HEK293 (cell line): Measurements from ENCODE around the gene GPR162.

Experiments used
- CTCF ChIA-PET: fragments of 350-600 bp; formaldehyde crosslinking; extraction: SDS; loops from one replicate; lab custom pipeline; 2021; ENCODE audit warnings: antibody characterized with exemption; lab: Yijun Ruan, JAX
- POLR2A ChIA-PET: fragments of 300-600 bp; formaldehyde crosslinking; extraction: SDS; loops from one replicate; lab custom pipeline; 2020; ENCODE audit warnings: antibody characterized with exemption, inconsistent platforms; lab: Yijun Ruan, JAX
- H3K27ac ChIP-seq: fragments of 200-500 bp; sonication (Bioruptor generic); 2 replicates; pipeline ENCODE4 v1.5.1; 2014; ENCODE audit warnings: low read depth, low read length, control low read depth, inconsistent platforms; ENCODE audit errors: extremely low read depth
- H3K36me3 ChIP-seq, 2 experiments: fragments of 200-500 bp in 1 of 2; sonication (Bioruptor generic) in 1 of 2; 1 replicate in 1 of 2; 2 replicates in 1 of 2; pipeline ENCODE4 v1.5.1; 2014 to 2017; ENCODE audit warnings: inconsistent platforms in 2 of 2, low read length in 2 of 2; ENCODE audit not compliant: control insufficient read depth in 2 of 2, insufficient read depth in 1 of 2
- H3K4me1 ChIP-seq: fragments of 200-500 bp; sonication (Bioruptor generic); 2 replicates; pipeline ENCODE4 v1.5.1; 2014; ENCODE audit warnings: mild to moderate bottlenecking, low read length, inconsistent platforms; ENCODE audit not compliant: control insufficient read depth, insufficient read depth
- H3K4me3 ChIP-seq: 2 replicates; pipeline ENCODE4 v1.5.1; 2011; ENCODE audit warnings: low read depth, mild to moderate bottlenecking, control low read depth, low read length, moderate library complexity
- H3K9me3 ChIP-seq: fragments of 200-500 bp; sonication (Bioruptor generic); 2 replicates; pipeline ENCODE4 v1.5.1; 2014; ENCODE audit warnings: low read depth, low read length, inconsistent platforms; ENCODE audit not compliant: control insufficient read depth, insufficient read depth
- EGR2 ChIP-seq: fragments of 450-650 bp; formaldehyde crosslinking; IDR thresholded peaks from 2 replicates; pipeline ENCODE4 v1.5.1; 2016; ENCODE audit warnings: low read depth, missing biosample characterization, missing genetic modification characterization
- HOXA7 ChIP-seq: sonication (generic); formaldehyde crosslinking; IDR thresholded peaks from 2 replicates; pipeline ENCODE4 v1.8.1; 2022; ENCODE audit warnings: missing genetic modification reagents, borderline replicate concordance
- ZBTB7A ChIP-seq: fragments of 450-650 bp; formaldehyde crosslinking; IDR thresholded peaks from 2 replicates; pipeline ENCODE4 v1.5.1; 2016; ENCODE audit warnings: low read depth, missing biosample characterization, missing genetic modification characterization
- ZFHX2 ChIP-seq: fragments of 450-650 bp; formaldehyde crosslinking; conservative IDR thresholded peaks from 2 replicates; pipeline ENCODE4 v1.5.1; 2016; ENCODE audit warnings: missing biosample characterization, missing genetic modification characterization
- ZNF174 ChIP-seq: fragments of 450-650 bp; formaldehyde crosslinking; IDR thresholded peaks from 2 replicates; pipeline ENCODE4 v1.5.0; 2017; ENCODE audit warnings: missing biosample characterization, mild to moderate bottlenecking, missing genetic modification characterization
- ZNF23 ChIP-seq: fragments of 450-650 bp; formaldehyde crosslinking; IDR thresholded peaks from 2 replicates; pipeline ENCODE4 v1.5.1; 2016; ENCODE audit warnings: missing biosample characterization, missing genetic modification characterization, borderline replicate concordance
- ZNF391 ChIP-seq: fragments of 450-650 bp; formaldehyde crosslinking; IDR thresholded peaks from 2 replicates; pipeline ENCODE4 v1.5.1; 2016; ENCODE audit warnings: low read depth, missing biosample characterization, missing genetic modification characterization, borderline replicate concordance
- ZNF600 ChIP-seq: fragments of 450-650 bp; formaldehyde crosslinking; IDR thresholded peaks from 2 replicates; pipeline ENCODE4 v1.5.1; 2016; ENCODE audit warnings: missing biosample characterization, missing genetic modification characterization
- ZNF610 ChIP-seq: fragments of 450-650 bp; formaldehyde crosslinking; IDR thresholded peaks from 2 replicates; pipeline ENCODE4 v1.5.1; 2016; ENCODE audit warnings: missing biosample characterization, missing genetic modification characterization, borderline replicate concordance
- ZNF701 ChIP-seq: fragments of 450-650 bp; formaldehyde crosslinking; IDR thresholded peaks from 2 replicates; pipeline ENCODE4 v1.5.1; 2016; ENCODE audit warnings: missing biosample characterization, missing genetic modification characterization
- ZNF707 ChIP-seq: fragments of 450-650 bp; formaldehyde crosslinking; IDR thresholded peaks from 2 replicates; pipeline ENCODE4 v1.5.1; 2016; ENCODE audit warnings: missing biosample characterization, missing genetic modification characterization
- ZNF747 ChIP-seq: fragments of 450-650 bp; formaldehyde crosslinking; IDR thresholded peaks from 2 replicates; pipeline ENCODE4 v1.5.1; 2016; ENCODE audit warnings: missing biosample characterization, missing genetic modification characterization
- ZNF76 ChIP-seq: fragments of 450-650 bp; formaldehyde crosslinking; IDR thresholded peaks from 2 replicates; pipeline ENCODE4; 2016; ENCODE audit warnings: low read depth, missing biosample characterization, missing genetic modification characterization, borderline replicate concordance
- ZSCAN30 ChIP-seq: fragments of 450-650 bp; IDR thresholded peaks from 2 replicates; pipeline ENCODE4 v1.5.1; 2018; ENCODE audit warnings: missing biosample characterization, mild to moderate bottlenecking, missing genetic modification characterization, moderate library complexity
- TF ChIP-seq, protein P1 (sequence below): fragments of 450-650 bp; formaldehyde crosslinking; IDR thresholded peaks from 2 replicates; pipeline ENCODE4 v1.5.1; 2016; ENCODE audit warnings: missing biosample characterization, missing genetic modification characterization
- TF ChIP-seq, protein P2 (sequence below): fragments of 450-650 bp; formaldehyde crosslinking; IDR thresholded peaks from 2 replicates; pipeline ENCODE4 v1.5.1; 2017; ENCODE audit warnings: missing biosample characterization, missing genetic modification characterization

Gene GPR162

DNA sequence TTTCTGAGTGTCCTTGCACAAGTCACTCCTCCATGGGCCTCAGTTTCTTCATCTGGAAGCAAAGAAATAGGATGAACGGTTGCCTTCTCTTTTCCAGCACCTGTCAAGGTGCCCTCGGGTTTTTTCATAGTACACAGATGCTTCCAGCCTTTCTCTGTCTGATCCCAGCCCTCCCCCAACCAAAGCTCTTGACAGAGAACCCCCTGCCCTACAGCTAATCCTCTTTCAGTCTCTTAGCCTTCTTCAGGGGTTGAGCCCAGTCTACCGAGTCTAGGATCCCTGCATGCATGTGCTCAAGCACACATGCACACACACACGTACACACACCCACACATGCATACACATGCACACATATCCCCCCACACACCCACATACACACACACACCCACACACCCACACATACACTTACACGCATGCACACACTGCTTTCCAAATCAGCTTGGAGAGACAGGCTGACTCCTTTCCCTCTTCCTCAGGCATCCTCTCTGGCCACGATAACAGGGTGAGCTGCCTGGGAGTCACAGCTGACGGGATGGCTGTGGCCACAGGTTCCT lies 24.8 kb downstream of the GPR162 start:
- Histone ChIP-seq H3K4me1 (peaks cover 7% of the 10 kb centered on the region), H3K4me3 (no peak overlapping the region), H3K9me3 (no peaks in the 10 kb centered on the region), H3K36me3 (peaks cover 29 to 90% of the 10 kb centered on the region in 2 experiments), H3K27ac (no peak overlapping the region)
- peak; percentile 98 for TF ChIP-seq EGR2
- TF ChIP-seq, protein P1, sequence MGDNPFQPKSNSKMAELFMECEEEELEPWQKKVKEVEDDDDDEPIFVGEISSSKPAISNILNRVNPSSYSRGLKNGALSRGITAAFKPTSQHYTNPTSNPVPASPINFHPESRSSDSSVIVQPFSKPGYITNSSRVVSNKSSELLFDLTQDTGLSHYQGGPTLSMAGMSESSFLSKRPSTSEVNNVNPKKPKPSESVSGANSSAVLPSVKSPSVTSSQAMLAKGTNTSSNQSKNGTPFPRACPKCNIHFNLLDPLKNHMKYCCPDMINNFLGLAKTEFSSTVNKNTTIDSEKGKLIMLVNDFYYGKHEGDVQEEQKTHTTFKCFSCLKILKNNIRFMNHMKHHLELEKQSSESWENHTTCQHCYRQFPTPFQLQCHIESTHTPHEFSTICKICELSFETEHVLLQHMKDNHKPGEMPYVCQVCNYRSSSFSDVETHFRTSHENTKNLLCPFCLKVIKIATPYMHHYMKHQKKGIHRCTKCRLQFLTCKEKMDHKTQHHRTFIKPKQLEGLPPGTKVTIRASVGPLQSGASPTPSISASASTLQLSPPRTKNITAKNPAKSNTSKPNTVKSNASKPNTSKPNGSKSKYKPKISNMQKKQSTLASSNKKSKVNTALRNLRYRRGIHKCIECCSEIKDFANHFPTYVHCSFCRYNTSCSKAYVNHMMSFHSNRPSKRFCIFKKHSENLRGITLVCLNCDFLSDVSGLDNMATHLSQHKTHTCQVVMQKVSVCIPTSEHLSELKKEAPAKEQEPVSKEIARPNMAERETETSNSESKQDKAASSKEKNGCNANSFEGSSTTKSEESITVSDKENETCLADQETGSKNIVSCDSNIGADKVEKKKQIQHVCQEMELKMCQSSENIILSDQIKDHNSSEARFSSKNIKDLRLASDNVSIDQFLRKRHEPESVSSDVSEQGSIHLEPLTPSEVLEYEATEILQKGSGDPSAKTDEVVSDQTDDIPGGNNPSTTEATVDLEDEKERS = no peak
- no peak for TF ChIP-seq ZNF610 (tag by site-specific recombination)
- no peak for TF ChIP-seq ZNF701 (tag by site-specific recombination)
- TF ChIP-seq ZNF23 (tag by site-specific recombination) = no peak
- no peak for TF ChIP-seq ZSCAN30 (tag by site-specific recombination)
- TF ChIP-seq, protein P2, sequence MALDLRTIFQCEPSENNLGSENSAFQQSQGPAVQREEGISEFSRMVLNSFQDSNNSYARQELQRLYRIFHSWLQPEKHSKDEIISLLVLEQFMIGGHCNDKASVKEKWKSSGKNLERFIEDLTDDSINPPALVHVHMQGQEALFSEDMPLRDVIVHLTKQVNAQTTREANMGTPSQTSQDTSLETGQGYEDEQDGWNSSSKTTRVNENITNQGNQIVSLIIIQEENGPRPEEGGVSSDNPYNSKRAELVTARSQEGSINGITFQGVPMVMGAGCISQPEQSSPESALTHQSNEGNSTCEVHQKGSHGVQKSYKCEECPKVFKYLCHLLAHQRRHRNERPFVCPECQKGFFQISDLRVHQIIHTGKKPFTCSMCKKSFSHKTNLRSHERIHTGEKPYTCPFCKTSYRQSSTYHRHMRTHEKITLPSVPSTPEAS (tag by site-specific recombination) = peak; percentile 89
- no peak for TF ChIP-seq ZBTB7A (tag by site-specific recombination)
- TF ChIP-seq ZNF76 (tag by site-specific recombination) = no peak
- TF ChIP-seq ZFHX2 (tag by site-specific recombination) = peak; percentile 98
- CTCF ChIA-PET = interaction anchor here (8.1 kb wide), 1 partner anchor 13 kb away, joined by 75 read pairs; no protein-coding TSS in a partner anchor
- POLR2A ChIA-PET = interaction anchor here (1.2 to 5.6 kb wide), 3 partner anchors 20 to 26 kb away, joined by 4 to 16 read pairs (median 6); partner anchors contain the start of gene SPSB2

DNA sequence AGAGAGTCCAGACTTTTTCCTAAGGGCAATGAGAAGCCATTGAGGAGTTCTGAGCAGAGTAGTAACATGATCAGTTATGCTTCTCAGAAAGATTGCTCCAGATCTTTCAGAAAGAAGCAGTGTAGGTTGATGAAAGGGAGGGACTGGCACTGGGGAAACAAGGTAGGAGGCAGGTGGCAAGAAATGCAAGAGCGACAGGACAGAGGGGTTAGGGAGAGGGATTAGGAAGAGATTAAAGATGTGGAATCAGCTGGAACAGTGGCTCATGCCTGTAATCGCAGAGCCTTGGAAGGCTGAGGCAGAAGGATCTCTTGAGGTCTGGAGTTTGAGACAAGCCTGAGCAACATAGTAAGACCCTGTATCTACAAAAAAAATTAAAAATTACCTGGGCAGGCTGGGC lies 26.1 kb downstream of the GPR162 start:
- CTCF ChIA-PET = interaction anchor here (1.2 to 8.1 kb wide), 4 partner anchors 8 to 95 kb away, joined by 3 to 75 read pairs (median 4); partner anchors contain the start of genes MLF2 and TPI1
- TF ChIP-seq ZNF391 (tag by site-specific recombination) (no peak), ZNF600 (0 out of 2 replicates have a peak, but pooled peaks have one; percentile 10)
- peaks cover 29 to 78% of the 10 kb centered on the region in 2 experiments for H3K36me3 ChIP-seq
- H3K27ac ChIP-seq = no peak overlapping the region
- no peak overlapping the region for H3K4me3 ChIP-seq
- POLR2A ChIA-PET = interaction anchor here (1.0 to 2.5 kb wide), 2 partner anchors 25 to 159 kb away, joined by 4 to 8 read pairs; partner anchors contain the start of genes SPSB2 and ZNF384
- H3K4me1 ChIP-seq = peaks cover 7% of the 10 kb centered on the region
- no peaks in the 10 kb centered on the region for H3K9me3 ChIP-seq

GRCh38 chr12:6849427-6849826 lies 27.8 kb downstream of the GPR162 start:
- CTCF ChIA-PET = interaction anchor here (1.7 to 8.4 kb wide), 4 partner anchors 16 to 42 kb away, joined by 5 to 75 read pairs (median 41); partner anchors contain the start of gene SPSB2
- Histone ChIP-seq H3K36me3 (peaks cover 23 to 68% of the 10 kb centered on the region in 2 experiments), H3K4me1 (peaks cover 11% of the 10 kb centered on the region), H3K4me3 (no peak overlapping the region), H3K27ac (no peak overlapping the region), H3K9me3 (no peaks in the 10 kb centered on the region)
- POLR2A ChIA-PET = interaction anchor here (1.5 to 2.5 kb wide), 2 partner anchors 9 to 23 kb away, joined by 8 read pairs; partner anchors contain the start of genes GNB3 and SPSB2
- TF ChIP-seq ZNF747 (tag by site-specific recombination) (no peak), HOXA7 (CRISPR knock-in tag) (no peak), ZNF707 (tag by site-specific recombination) (no peak), ZSCAN30 (tag by site-specific recombination) (no peak), ZNF174 (tag by site-specific recombination) (no peak)
